NCI-H460 (cell line): ENCODE measurements around the gene VIPAS39. TPM values are rescaled to one million over a fixed set of nuclear protein-coding genes. Genes with fewer than 3 reads are reported as not detected.

Experiments used
- DNase-seq: peaks from one replicate; pipeline ENCODE4 v3.0.0-alpha.2; 2016; ENCODE audit warnings: low read depth; ENCODE audit errors: extremely low read depth
- polyA plus RNA-seq: library from polyadenylated mRNA; depleted of rRNA; stranded (reverse); fragments of >200 nt; gene quantifications from 2 replicates; pipeline ENCODE4 v1.2.3, GENCODE V29; 2014; cell fraction: nucleus; rRNA removed
- total RNA-seq: library from RNA; depleted of rRNA; stranded (reverse); fragments of >200 nt; shearing (Covaris generic); gene quantifications from 2 replicates; pipeline ENCODE4 v1.2.3, GENCODE V29; 2014; rRNA removed

VIPAS39 gene
- 17.9 and 21.1 TPM in 2 replicates for total RNA-seq
- polyA plus RNA-seq: 12.3 and 12.9 TPM in 2 replicates

DNA sequence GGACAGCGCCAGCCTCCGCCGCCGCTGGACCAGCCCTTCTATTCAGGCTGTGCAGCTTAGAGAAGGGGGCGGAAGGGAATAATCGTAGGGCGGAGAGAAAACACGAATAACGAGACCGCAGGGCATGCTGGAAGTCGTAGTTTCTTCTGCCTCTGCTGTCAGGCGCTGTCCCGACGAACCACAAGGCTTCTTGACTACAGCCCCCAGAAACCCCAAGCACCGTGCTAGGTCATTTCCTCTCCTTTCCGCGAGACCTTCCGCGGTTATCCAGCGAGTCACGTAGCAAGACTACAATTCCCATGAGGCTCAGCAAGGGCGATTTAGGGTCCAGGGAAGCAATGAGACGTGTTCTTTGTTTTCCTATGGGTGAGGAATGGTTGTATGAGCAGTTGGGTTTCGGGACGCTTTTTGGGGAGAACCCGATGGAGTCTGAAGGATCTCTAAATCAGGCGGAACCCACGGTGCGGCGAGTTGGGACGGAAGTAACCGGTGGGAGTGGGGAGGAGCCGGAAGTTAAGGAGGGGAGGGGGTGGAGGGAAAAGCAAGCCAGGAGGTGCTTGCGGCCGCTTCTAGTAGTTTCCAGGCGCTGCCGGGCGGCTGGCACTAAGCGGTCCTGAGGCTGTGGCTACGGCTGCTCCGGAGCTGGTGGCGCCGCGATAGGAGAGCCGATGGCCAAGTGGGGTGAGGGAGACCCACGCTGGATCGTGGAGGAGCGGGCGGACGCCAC, at the start of gene VIPAS39, which contains the start of gene AHSA1:
VIPAS39 (minus strand) TSS at position 80 of the 727 bp plus-strand sequence. CDS start 3,499 bp downstream, outside the sequence.
AHSA1 (plus strand) TSS at position 572 of the 727 bp plus-strand sequence; CDS start at position 669, 97 bp downstream.
- peak; percentile 99 for DNase-seq

DNA sequence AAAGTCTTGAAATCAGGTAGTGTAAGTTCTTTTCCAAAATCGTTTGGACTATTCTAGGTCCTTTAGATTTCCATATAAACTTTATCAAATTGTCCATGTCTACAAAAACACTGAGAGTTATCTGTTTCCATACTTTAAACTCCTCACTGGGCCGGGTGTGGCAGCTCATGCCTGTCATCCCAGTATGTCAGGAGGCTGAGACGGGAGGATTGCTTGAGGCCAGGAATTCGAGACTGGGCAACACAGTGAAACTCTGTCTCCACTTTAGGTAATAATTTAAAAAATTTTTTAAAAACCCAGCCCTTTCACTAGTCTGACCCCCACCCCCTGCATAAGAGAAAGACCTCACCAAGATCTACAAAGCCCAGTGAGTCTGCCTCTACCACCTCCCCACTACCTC, 47.6 kb upstream of the VIPAS39 start:
- DNase-seq: no peak

DNA sequence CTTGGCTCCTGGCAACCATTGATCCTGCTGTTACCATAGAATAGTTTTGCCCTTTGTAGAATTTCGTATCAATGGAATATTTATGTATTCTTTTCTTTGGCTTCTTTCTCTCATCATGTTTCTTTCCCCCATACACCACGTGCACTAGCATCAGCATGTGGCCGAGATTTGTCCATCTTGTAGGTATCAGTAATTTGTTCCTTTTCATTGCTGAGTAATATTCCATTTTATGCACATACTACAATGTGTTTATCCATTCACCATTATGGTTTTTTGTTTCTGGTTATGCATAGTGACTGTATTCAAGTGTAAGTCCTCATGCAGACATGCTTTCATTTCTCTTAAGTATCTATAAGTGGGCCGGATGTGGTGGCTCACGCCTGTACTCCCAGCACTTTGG, 45.7 kb upstream of the VIPAS39 start:
- no peak for DNase-seq

DNA sequence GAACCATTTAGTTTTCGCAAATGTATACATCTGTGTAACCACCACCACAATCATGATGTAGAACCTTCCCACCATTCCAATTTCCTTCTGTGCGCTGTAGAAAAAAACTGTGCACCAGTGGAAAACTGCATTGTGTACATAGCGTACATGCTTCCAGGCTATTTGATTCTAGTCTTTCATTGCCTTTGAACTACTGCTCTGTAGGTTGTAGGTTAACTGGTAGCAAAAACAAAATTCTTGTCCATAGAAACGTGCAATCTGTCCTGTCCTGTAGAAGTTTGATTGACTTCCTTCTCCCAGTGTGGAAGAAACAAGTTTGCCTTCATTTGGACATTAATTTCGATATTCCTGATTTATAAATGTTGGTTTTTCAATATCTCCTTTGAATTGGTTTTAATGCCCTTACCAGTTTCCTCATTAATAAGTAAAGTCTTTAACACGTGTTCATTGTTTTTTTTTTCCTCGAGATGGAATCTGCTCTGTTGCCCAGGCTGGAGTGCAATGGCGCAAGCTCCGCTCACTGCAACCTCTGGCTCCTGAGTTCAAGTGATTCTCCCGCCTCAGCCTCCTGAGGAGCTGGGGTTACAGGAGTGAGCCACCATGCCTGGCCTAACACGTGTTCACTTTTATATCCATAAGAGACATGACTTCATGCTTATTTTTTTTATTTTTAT, 44.8 kb upstream of the VIPAS39 start:
- no peak for DNase-seq

DNA sequence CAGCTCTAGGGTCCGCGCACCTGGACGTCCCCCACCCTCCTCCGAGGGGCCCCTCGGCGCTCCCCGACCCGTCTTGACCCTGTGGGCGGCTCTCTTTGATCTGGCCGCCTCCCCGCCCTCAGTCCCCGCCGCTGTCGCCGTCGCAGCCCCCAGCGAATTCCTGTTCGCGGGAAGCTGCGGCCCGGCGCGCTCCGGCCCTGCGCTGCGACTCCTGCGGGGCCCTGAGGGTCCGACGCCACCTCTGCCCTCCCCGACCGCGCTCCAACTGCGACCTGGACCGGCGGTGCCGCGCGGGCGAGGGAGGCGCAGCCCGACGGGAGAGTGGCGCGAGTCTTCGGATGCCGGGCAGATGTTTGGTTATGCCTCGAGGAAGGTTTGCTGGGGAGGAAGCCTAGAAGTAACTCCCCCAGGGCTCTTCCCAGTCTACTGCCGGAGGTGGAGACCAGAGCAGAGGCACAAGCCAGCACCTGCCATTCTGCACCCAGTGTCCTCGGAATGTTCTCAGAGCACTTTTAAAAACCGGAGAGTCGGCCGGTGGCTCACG, 41.7 kb upstream of the VIPAS39 start:
- no peak for DNase-seq

DNA sequence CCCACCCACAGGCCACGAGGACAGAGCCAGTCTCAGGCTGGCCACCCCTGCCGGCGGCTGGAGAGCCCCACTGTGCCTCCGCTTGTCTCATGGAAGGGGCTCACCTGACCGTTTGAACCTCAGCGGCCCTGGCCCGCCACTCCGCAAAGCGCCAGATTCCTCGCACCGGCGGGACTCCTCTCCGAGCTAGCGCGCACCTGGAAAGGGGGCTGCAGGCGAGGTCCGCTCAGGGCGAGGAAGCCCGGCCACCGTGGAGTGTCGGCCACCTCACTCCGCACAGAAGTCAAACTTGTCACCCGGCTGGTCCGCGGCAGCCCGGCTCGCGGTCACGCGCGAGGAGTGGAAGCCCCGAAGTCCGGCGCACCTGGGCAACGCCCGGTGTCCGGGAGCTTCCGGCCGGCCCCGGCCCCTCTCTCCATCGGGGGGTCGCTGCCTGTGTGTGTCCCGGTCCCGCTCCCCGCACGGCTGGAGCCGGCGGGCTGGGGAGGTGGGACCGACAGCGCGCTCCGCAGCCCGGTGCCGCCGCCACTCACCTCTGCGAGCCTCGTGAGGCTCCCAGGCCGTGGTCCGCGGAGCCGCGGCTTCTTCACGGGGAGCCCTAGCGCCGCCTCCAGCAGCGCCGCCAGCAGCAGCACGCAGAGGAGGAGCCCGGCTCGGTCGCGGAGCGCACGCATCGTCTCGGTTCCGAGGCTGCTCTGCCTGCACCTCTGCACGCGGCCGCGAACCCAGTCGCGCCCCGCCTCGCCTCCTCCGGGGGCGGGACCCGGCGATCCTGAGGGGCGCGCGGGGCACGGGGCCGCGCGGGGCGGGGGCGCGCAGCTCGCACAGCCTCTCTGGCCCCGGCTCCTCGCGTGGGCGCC, 40.9 kb upstream of the VIPAS39 start, which contains the start of gene ISM2:
ISM2 (minus strand) TSS at position 697 of the 860 bp plus-strand sequence; CDS start at position 674, 23 bp downstream.
- peak; percentile 3 for DNase-seq

DNA sequence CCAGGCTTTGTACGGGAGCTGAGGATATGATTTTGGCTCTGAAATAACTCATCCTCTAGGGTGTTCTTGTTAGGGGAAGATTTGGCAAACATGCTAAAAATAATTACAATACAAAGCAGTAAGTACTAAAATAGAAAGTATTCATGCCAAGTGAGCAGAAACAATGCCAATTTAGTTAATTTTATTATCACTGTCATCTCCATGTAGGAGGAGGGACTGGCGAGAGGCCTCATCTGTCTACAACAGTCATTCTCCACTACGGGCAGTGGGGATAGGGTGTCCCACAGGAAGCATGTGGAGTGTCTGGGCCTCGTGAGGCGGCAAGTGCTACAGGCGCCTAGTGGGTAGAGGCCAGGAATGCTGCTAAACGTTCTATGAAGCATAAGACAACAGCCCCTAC, 37.9 kb upstream of the VIPAS39 start:
- DNase-seq: no peak

DNA sequence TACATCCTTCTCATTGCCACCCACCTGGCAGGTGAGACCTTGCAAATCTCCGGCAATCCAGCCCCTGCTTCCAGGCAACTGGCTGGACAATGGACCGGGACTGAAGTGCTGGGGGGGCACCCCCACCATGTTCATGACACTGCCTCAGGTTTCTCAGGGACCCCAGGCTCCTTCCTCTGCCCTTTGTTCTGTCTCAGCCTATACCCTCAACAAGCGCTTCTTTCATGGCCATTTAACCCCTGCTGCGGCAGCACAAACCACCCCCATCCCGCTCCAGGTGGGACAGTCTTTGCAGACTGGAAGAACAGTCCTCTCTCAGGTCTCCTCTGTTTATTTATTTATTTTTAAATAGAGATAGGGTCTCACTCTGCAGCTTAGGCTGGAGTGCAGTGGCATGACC, 33.7 kb upstream of the VIPAS39 start:
- no peak for DNase-seq

DNA sequence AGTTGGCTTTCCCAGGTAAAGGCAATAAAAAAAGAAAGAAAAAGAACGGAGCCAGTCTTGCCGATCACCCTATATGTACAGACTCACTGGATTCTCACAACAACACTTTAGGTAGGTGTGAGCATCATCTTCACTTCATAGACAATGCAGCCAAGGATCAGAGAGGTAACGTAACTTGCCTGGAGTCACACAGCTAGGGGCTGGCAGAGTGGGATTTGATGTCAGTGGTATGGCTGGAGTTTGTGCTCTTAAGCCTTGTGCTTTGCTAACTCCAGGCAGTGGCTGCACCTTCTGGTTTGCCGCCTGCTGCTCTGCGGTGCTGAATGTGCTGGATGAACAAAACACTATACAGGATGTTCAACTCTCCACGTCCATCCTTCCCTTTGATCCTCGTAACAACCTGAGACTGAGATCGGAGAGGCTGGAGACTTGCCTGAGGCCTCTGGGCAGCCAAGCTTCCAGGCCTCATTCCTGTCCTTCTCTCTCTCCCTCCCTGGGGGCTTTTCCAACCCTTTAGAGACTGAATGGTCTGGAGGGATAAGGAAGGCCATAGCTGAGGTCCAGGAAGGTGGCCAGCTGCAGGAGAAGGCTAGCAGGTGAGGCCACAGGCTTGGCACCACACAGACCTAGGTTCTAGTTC, 33.1 kb upstream of the VIPAS39 start:
- no peak for DNase-seq

DNA sequence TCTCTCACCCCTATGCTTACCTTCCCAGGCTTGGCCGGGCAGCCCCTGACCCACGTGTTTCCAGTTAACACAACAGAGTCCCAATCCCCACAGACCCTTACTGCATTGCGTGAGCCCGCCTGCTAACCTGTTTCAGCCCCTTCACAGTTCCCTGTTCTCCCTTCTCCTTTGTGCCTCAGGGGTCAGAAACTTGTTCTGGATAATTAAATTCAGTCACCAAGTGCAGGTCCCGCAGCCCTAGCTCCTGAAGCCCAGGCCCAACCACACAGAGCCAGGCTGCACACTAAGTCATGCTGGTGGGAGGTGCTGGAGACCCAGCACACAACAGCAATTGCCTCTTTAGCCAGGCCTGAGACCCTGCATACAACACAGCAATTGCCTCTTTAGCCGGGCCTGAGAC, 31.6 kb upstream of the VIPAS39 start:
- DNase-seq: no peak

DNA sequence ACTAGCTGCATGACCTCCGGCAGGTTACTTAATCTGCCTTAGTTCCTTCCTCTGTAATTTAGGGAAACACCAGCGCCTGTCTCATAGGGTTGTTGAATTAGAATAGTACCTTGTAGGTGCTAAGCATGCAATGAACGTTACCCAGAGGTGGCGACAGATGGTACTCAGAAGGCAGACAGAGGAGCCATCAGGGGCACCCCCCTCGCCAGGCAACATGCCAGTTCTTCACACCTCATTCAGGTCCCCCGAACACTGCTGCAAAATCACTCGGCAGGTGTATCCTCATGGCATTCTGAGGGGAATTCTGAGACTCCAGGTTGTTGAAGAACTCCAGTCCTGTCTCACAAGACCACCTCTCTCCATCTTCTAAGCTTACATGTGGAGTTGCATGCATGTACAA, 31.2 kb upstream of the VIPAS39 start:
- DNase-seq: no peak

DNA sequence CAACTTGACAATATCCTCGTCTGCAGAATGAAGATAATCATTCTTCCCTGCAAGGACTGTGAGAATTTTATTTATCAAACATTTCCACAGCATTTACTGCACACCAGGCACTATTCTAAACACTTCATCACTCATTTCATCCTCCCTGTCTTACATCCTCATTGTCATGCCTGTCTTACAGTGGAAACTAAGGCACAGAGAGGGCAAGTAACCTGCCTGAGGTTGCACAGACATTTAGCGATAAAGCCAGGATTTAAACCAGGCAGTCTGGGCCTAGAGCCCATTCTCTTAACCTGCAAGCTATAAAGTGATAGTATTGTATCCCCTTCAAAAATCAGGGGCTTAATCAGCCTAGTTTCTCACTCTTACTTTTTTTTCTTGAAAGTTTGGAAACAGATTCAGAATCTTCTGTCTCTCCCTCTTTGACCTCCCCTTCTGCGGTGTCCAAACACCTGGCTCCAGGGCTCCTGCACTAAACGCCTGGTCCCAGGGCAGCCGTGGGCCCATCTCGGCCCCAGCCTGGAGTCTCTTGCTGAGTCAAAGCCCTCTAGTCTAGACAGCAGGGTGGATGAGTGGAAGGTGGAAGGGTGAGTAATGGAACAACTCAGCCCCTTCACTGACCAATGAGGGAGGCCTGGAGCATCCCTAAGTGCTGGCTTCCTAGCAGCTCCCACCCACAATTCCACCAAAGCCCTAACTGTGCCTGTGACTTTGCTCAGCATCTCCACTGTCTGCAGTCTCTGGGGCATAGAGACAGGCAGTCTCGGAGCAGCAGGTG, 28.7 kb upstream of the VIPAS39 start:
- DNase-seq: no peak

DNA sequence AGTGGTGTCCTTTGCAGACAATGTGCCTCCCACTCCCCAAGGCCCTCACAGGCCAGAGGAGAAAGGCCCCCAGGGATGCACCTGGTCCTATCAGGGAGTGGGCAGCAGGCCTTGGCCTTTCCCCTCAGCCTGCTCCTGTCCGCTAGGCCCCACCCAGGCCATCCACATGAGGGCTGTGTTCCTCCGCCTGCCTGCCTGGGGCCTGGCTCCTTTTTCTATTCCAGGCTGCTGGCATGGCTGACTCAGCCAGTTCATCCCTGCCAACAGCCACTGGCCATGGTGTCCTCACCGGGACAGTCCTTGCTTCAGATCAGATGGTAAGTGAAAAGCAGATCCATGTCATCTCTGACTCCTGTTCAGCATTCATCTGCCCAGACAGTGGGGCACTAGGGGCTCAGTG, 27.9 kb upstream of the VIPAS39 start:
- no peak for DNase-seq

DNA sequence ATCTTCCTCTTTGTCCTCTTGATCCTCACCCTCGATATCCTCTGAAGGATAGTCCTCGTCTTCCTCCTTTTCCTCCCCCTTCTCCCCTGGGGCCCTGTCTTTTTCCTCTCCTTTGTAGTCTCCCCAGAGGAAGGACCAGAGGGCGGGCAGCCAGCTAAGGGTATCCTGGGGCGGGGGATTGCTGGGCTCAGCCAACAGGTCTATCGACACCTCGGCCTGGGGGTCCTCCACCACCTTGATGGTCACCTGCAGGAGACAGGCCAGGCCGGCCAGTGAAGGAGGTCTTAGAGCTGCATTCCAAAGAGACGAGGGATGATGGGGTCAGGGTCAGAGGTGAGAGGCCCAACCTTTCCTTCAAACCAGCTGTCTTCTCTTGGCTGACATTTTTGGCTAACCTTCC, 25.0 kb upstream of the VIPAS39 start:
- DNase-seq: no peak

DNA sequence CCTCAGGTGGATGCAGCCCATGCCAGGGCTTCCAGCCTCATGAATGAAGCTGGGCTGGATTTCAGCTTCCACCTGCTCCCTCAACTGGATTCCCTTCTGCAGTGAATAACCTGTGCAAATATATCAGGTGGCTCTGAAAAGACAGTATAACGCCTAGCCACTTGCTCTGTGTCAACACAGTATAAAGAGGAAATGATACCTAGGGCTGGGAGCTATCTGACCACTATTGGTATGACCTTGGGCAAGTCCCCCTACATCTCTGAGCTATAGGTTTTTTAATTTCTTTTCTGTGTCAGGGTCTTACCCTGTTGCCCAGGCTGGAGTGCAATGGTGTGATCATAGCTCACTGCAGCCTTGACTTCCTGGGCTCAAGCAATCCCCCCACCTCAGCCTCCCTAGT, 21.4 kb upstream of the VIPAS39 start:
- no peak for DNase-seq

DNA sequence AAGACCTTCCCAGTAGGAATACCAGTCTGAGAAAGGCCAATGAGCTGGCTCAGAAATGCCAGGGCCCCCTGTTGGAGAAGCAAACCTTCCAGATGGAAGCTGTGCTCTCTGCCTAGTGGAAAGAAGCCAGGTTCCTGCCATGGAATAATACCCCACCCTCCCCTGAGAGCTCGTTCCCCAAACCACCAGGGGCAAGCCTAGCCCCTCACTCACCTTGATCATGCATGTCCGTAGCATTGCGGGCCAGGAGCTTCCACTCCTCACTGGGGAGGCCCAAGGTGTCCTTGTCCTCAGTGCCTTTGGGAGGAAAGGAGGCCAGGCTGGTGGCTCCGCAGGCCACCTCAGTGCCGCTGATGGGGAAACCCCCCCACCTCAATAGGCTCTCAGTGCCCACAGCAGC, 20.6 kb upstream of the VIPAS39 start:
- DNase-seq: no peak

DNA sequence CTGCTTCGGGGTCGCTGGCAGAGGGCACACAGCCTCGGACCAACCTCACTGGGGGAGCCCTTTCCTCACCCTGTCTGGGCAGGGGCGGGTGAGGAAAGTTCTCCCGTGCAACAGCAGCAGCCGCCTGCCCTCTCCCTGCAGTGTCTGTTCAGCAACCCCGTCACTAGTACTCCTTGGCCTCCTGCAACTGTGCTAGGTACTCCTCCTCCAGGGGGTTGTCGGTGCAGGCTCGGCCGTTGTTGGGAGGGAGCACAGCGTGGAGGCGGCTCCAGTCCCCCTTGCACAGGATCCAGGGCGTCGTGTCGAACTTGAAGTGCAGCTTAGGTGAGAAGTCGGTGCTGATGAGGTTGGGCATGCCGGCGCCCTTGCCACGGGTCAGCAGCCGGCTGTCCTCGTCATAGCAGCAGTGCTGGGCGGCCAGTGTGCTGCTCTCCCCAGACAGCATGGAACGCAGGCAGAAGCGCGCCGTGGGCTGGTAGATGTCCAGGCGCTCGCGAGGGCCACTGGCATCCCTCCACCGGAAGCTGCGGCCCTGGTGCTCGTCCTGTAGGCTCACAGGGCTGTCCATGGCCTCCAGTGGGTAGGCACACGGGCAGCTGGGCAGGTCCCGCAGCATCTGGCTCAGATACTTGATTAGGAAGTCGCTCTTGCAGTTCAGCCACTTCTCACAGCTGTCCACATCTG, 18.2 kb upstream of the VIPAS39 start:
- DNase-seq: no peak

DNA sequence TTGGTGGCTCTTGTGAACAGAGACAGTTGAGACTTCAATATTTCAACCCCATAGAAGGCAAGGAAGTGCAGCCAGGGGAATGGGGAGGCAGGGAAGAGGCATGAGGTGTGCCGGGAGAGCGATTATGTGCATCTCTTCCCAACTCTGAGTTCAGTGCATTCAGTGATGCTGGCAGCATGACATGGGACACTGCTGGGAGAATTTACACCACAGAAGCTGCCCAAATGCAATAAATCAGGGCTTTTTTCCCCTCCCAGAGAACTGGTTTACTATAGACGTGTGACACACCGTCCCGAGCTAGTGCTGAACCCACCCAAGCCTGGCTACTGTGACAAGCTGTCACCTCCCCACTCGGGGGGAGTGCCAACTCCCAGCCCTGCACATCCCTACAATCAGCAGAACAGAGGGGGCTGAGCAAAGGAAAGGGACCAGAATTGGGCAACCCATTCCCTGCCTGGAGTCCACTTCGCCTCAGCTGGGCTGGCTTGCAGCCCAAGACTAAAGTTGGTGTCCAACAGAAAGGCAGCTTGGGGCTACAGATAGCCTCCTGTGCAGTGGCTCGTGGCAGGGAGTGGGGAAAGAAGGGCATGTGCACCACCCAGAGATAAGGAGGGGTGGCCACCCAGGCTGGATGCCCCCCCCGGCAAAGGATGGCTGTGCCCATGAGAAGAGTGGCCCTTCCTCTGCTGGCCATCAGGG, 17.2 kb upstream of the VIPAS39 start:
- DNase-seq: no peak
